ENCODE measurements around the gene SLC39A11.
A peak's percentile ranks its signal among the peaks of the same experiment; 100 is the strongest.
"Not testable (repeated sequence)": the region's sequence is repeated elsewhere in the genome, so short reads cannot be mapped to it uniquely, and the experiment has no call there.

SLC39A11 gene

GRCh38 chr17:72999474-72999873, 93.0 kb downstream of the SLC39A11 start:
- not testable (repeated sequence) for DNase-seq

GRCh38 chr17:72998343-72998742, 94.1 kb downstream of the SLC39A11 start:
- no peak for DNase-seq

GRCh38 chr17:72997559-72997958, 94.9 kb downstream of the SLC39A11 start:
- no peak for DNase-seq

GRCh38 chr17:72996791-72997190, 95.7 kb downstream of the SLC39A11 start:
- DNase-seq: no peak

GRCh38 chr17:72995008-72995656, 97.4 kb downstream of the SLC39A11 start:
- no peak for DNase-seq

GRCh38 chr17:72992783-72993467, 99.6 kb downstream of the SLC39A11 start:
- DNase-seq: not testable (repeated sequence)

GRCh38 chr17:72991651-72992050, 100.8 kb downstream of the SLC39A11 start:
- no peak for DNase-seq

- peak; percentile 50 for DNase-seq
Observed at GRCh38 chr17:72989074-72989610, 103.3 kb downstream of the SLC39A11 start.

GRCh38 chr17:72988451-72988850, 104.0 kb downstream of the SLC39A11 start:
- DNase-seq: no peak

GRCh38 chr17:72987166-72987565, 105.3 kb downstream of the SLC39A11 start:
- DNase-seq: no peak

- peak; percentile 70 for DNase-seq
Observed at GRCh38 chr17:72985882-72986720, 106.4 kb downstream of the SLC39A11 start.

GRCh38 chr17:72984926-72985325, 107.6 kb downstream of the SLC39A11 start:
- DNase-seq: no peak

GRCh38 chr17:72984145-72984925, 108.2 kb downstream of the SLC39A11 start:
- DNase-seq: peak; percentile 81

- no peak for DNase-seq
Observed at GRCh38 chr17:72982680-72983079, 109.8 kb downstream of the SLC39A11 start.

- DNase-seq: no peak
Observed at GRCh38 chr17:72978593-72979218, 113.8 kb downstream of the SLC39A11 start.

GRCh38 chr17:72977771-72978417, 114.6 kb downstream of the SLC39A11 start:
- DNase-seq: no peak

- peak; percentile 86 for DNase-seq
Observed at GRCh38 chr17:72976971-72977770, 115.3 kb downstream of the SLC39A11 start.

- DNase-seq: no peak
Observed at GRCh38 chr17:72975509-72975908, 117.0 kb downstream of the SLC39A11 start.

GRCh38 chr17:72974605-72975232, 117.8 kb downstream of the SLC39A11 start:
- DNase-seq: peak; percentile 53
